ENCODE results near the gene ATP6V1B1.
"Not testable (repeated sequence)": the region's sequence is repeated elsewhere in the genome, so short reads cannot be mapped to it uniquely, and the experiment has no call there.

Gene ATP6V1B1

GRCh38 chr2:70994009-70994698, 58.5 kb downstream of the ATP6V1B1 start:
- DNase-seq (ENCODE audit: low read depth, low spot score): no peak
- peak overlapping the region; percentile 83 for H3K4me3 ChIP-seq (ENCODE audit: low read depth, low read length)
- no peak for TF ChIP-seq CTCF (IDR thresholded peaks at IDR 0.05; ENCODE audit: insufficient read depth, low read length, missing control alignments)
- POLR2A ChIA-PET: interaction anchor here (0.6 to 1.2 kb wide), 2 partner anchors 29 to 74 kb away, joined by 3 to 5 read pairs; no protein-coding TSS in a partner anchor
- CTCF ChIA-PET: interaction anchor here (0.9 to 2.9 kb wide), 5 partner anchors 9 to 46 kb away, joined by 3 to 21 read pairs (median 9); no protein-coding TSS in a partner anchor

- ChIA-PET POLR2A (interaction anchor here (0.6 to 1.2 kb wide), 2 partner anchors 29 to 73 kb away, joined by 3 to 5 read pairs; no protein-coding TSS in a partner anchor), CTCF (interaction anchor here (0.9 to 2.9 kb wide), 3 partner anchors 9 to 13 kb away, joined by 3 to 21 read pairs (median 5); no protein-coding TSS in a partner anchor)
- peak within 1 kb of the TSS; percentile 83 for H3K4me3 ChIP-seq (ENCODE audit: low read depth, low read length)
- peak; percentile 10 for DNase-seq (ENCODE audit: low read depth, low spot score)
- peak; percentile 86 for TF ChIP-seq CTCF (IDR thresholded peaks at IDR 0.05; ENCODE audit: insufficient read depth, low read length, missing control alignments)
These were observed 59.2 kb downstream of the ATP6V1B1 start, which contains the start of gene TEX261 for GRCh38 chr2:70994699-70995425. TEX261 (minus strand) TSS chr2:70994873; CDS start chr2:70994757, 116 bp downstream.

- DNase-seq (ENCODE audit: low read depth, low spot score): no peak
- CTCF ChIA-PET: interaction anchor here (0.9 kb wide), 1 partner anchor 10 kb away, joined by 3 read pairs; no protein-coding TSS in a partner anchor
- H3K4me3 ChIP-seq (ENCODE audit: low read depth, low read length): peak overlapping the region; percentile 83
- POLR2A ChIA-PET: no interaction called here
- TF ChIP-seq CTCF (IDR thresholded peaks at IDR 0.05; ENCODE audit: insufficient read depth, low read length, missing control alignments): peak; percentile 29
These were observed 59.7 kb downstream of the ATP6V1B1 start for GRCh38 chr2:70995426-70995729.

GRCh38 chr2:70998885-70999284, 63.2 kb downstream of the ATP6V1B1 start:
- POLR2A ChIA-PET; H3K4me3 ChIP-seq (ENCODE audit: low read depth, low read length); DNase-seq (ENCODE audit: low read depth, low spot score): not testable (repeated sequence)
- CTCF ChIA-PET: interaction anchor here (0.8 kb wide), 1 partner anchor 35 kb away, joined by 3 read pairs; no protein-coding TSS in a partner anchor

GRCh38 chr2:70999362-70999761, 63.7 kb downstream of the ATP6V1B1 start:
- no peak for DNase-seq (ENCODE audit: low read depth, low spot score)
- H3K4me3 ChIP-seq (ENCODE audit: low read depth, low read length): no peak overlapping the region
- ChIA-PET CTCF (interaction anchor here (0.8 to 1.3 kb wide), 6 partner anchors 9 to 155 kb away, joined by 3 to 4 read pairs (median 3); partner anchors contain the start of genes ANKRD53 and NAGK), POLR2A (no interaction called here)
- no peak for TF ChIP-seq CTCF (IDR thresholded peaks at IDR 0.05; ENCODE audit: insufficient read depth, low read length, missing control alignments)

GRCh38 chr2:70999931-71000330, 64.2 kb downstream of the ATP6V1B1 start:
- DNase-seq (ENCODE audit: low read depth, low spot score); POLR2A ChIA-PET; H3K4me3 ChIP-seq (ENCODE audit: low read depth, low read length): not testable (repeated sequence)
- CTCF ChIA-PET: interaction anchor here (0.7 to 1.6 kb wide), 8 partner anchors 9 to 155 kb away, joined by 3 to 6 read pairs (median 3); partner anchors contain the start of genes ANKRD53 and NAGK

Data from AG04449 (cell line).